GM10266 (cell line): Measurements from ENCODE around the gene KATNB1.

Source experiments
- DNase-seq: peaks from one replicate; pipeline ENCODE4 v3.0.0; 2012; ENCODE audit errors: extremely low spot score
- TF ChIP-seq, protein P1 (sequence below): IDR thresholded peaks from 2 replicates; pipeline ENCODE4 v1.5.1; 2012; ENCODE audit warnings: mild to moderate bottlenecking, low read depth; ENCODE audit not compliant: control insufficient read depth, insufficient read depth; ENCODE audit errors: missing control alignments

KATNB1 gene

DNA sequence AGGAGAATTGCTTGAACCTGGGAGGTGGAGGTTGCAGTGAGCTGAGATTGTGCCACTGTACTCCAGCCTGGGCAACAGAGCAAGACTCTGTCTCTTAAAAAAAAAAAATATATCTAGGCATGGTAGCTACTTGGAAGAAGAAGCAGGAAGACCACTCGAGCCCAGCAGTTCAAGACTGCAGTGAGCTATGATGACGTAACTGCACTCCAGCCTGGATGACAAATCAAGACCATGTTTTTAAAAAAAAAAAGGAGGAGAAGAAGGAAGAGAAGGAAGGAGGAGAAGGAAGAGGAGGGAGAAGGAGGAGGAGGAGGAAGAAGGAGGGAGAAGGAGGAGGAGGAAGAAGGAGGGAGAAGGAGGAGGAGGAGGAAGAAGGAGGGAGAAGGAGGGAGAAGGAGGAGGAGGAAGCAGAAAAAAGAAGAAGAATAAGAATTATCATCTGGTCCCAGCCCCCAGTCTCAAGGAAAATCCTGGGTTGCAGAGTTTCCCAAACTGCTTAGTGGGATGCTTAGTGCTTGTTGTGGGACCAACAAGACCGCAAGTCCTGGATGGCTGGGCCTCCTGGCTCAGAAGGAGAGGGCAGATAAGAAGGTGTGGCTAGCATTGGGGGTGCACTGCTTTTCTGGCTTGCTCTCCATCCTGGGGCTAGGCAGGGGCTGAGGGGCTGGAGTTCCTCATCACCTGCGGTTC is 44.6 kb upstream of the KATNB1 start:
- no peak for DNase-seq
- TF ChIP-seq, protein P1, sequence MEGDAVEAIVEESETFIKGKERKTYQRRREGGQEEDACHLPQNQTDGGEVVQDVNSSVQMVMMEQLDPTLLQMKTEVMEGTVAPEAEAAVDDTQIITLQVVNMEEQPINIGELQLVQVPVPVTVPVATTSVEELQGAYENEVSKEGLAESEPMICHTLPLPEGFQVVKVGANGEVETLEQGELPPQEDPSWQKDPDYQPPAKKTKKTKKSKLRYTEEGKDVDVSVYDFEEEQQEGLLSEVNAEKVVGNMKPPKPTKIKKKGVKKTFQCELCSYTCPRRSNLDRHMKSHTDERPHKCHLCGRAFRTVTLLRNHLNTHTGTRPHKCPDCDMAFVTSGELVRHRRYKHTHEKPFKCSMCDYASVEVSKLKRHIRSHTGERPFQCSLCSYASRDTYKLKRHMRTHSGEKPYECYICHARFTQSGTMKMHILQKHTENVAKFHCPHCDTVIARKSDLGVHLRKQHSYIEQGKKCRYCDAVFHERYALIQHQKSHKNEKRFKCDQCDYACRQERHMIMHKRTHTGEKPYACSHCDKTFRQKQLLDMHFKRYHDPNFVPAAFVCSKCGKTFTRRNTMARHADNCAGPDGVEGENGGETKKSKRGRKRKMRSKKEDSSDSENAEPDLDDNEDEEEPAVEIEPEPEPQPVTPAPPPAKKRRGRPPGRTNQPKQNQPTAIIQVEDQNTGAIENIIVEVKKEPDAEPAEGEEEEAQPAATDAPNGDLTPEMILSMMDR: no peak

- no peak for DNase-seq
- TF ChIP-seq, protein P1: no peak
Measured at GRCh38 chr16:57692636-57693035, 42.9 kb upstream of the KATNB1 start.

DNA sequence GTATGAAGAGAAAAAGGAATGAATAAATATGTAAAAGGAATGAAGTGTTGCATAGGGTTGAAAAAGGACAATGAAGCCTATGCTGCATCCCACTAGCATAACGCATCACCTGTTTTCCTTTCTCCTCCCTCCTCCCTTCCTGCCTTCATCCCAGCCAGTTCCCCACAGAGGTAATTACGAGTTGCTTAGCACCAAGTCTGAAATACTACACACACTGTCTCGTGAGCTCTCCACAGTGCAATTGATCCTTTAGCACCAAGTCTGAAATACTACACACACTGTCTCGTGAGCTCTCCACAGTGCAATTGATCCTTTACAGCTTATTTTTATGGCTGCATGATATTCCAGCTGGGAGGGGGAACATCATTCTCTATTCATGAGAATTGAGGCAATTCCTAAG is 42.0 kb upstream of the KATNB1 start:
- TF ChIP-seq, protein P1: no peak
- DNase-seq: no peak

- TF ChIP-seq, protein P1: no peak
- DNase-seq: no peak
Measured at GRCh38 chr16:57694231-57694724, 41.3 kb upstream of the KATNB1 start.

DNA sequence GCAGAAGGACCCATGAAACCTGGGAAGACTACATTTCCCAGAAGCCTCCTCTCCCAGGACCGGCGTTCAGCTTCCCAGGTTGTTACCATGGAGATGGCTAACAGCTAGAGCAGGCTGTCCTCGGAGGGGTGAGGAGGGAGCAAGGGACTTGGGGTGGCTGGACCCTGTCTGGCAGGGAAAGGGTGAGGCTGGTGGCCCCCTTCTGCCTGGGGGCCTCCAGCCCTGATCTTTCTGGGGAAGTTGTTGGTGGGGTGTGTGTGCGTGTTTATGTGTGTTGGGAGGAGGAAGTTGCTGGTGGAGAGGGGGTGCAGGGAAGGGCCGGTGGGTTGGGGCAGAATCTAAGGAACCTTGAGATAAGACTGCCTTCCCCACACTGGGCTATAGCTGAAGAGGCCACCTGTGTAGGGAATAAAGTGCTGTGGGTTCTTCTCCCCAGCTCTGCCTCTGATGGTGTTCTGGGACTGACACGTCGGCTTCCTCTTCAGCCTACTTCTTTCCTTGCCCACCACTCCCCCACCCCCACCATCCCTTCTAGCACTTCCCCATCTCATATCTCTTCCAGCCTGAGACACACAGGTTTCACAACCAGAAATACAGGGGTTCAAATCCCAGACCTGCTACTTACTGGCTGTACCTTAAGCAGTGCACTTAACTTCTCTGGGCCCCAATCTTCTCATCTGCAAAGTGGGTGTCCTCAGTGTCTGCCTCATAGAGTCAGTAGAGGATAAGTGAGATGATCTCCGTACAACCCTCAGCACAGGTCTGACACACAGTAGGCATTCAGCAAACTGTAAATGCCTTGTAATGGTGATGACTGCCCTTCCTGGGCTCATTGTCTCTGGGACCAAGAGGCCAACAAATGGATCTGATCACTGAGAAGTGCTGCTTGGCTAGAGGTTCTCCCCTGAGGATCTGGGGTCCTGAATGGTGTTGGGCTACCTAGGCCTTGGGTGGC is 40.6 kb upstream of the KATNB1 start, which contains the start of gene DRC7:
Gene DRC7, plus strand, starts transcription at position 82 of the 955 bp plus-strand sequence. CDS start 3,144 bp downstream, outside the sequence.
- peak; percentile 66 for DNase-seq

GRCh38 chr16:57695680-57696069 is 39.9 kb upstream of the KATNB1 start:
- DNase-seq: no peak
- TF ChIP-seq, protein P1: no peak

More for the DNA sequence above, 40.6 kb upstream of the KATNB1 start, which contains the start of gene DRC7:
- TF ChIP-seq, protein P1: no peak
